ENCODE measurements around the gene CUL2.
"Not testable (repeated sequence)": the region's sequence is repeated elsewhere in the genome, so short reads cannot be mapped to it uniquely, and the experiment has no call there.

Gene CUL2

DNA sequence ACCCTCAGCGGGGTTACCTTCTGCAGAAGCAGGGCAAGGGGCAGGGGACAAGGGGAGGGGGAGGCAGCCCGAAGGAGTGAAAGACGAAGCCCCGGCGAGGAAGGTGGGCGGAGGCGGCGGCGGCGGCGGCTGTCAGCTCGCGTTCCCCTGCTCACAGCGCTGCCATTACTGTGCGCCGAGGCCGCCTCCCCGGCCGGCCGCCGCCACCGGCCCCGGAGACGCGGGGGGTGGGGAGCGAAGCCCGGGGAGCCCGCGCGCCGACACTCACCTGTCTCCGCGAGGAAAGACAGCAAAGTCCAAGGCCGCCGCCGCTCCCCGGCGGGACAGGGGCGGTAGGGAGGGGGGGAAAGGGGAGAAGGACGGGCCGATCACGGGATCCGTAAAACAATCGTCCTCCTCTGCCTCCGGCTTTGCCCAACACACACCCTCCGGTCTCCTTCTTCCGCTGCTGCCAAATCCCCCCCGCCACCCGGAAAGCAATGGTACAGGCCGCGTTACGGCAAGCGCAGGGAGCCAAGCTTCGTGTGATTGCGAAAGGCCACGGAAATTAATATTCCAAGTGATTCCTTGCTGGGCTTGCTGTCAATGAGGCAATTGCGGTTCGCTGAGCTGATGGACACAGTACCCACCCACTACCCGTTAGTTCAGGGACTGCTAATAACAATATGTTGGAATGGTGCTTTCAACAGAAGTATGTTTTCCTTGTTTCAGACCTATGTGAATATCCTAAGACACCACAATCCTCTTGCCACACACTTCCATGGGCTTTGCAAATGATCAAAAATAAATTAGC lies at the start of gene CUL2:
Gene CUL2 (minus strand): TSS at position 180 of the 793 bp plus-strand sequence. CDS start 19,024 bp downstream, outside the sequence.
- peak; percentile 93 to 96 (median 95) for DNase-seq

DNA sequence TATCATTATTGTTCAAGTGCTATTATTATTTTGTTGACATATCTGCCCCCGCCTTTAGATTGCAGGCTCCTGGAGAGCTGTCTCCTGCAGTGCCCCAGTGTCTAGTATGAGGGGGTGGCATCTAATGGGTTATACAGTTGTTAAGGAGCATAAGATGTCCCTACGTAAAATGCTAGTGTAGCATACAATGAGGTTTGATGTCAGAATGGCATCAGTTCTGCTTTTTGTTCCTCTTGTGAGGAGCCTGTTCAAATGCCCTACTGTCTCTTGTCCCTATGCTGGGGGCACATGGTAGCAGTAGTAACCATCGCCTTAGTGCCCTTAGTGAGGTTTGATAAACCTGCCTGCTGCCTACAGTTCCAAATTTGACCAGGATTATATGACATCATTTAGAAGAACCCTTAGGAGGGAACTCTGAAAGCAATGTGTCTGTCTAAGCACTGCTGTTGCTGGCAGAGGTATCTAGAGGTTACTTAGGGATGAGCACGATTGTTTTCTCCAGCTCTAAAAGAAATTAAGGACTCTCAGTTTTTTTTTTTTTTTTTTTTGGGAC lies 46.2 kb upstream of the CUL2 start:
- peak; percentile 16 to 33 (median 22) for DNase-seq

DNA sequence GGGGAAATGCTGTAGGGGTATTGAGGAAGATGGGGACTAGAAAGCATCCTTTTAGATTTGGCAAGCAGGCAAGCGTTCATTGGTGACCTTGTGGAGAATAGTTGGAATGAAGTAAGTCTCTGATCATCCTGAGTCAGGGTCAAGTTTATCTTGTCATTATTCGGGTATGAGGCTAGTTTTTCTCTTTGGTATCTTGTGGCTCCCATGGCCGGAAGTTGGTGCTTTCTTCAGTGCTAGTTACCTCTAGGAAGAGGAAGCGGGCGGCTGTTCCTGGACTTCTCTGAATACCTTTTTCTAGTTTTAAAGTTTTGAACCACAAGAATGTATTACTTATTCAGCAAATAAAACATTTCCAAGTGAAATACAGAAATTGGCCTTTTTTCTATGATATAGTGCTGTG lies 45.7 kb upstream of the CUL2 start:
- no peak for DNase-seq

DNA sequence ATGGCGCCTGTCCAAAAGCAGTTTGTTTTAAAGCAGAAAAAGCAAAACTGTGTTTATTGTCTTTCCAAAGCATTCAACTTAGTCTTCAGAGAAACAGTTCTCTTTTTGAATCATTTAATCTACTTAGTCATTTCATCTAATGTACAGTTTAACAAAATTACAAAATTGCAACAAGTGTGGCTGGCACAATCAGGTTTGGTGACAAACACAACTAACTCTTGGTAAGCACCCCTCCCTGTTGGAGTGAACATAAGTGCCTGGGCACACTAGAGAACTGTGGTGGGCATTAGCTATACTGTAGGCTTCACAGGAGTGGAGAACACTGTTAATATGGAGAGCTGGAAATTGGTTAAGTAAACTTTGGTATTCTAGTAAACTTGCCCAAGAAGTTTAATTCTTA lies 43.4 kb upstream of the CUL2 start:
- no peak for DNase-seq

DNA sequence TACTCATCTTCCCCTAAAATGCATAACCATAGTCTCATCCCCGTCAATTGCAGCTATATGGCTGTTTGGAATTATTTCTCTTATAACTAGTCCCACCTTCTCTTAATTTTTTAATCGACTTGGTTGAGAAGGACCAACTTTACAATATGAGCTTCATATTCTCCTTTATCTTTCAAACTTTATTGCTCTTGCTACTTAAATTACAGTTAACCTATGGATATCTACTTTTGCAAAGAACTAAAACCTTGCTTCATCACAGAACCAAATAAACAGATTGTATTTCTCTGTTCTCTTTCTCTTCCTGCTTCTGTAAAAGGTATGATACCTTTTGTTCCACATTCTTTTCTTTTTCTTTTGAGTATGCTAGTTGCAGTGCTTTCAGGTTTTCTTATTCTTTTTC lies 42.6 kb upstream of the CUL2 start:
- DNase-seq = no peak

DNA sequence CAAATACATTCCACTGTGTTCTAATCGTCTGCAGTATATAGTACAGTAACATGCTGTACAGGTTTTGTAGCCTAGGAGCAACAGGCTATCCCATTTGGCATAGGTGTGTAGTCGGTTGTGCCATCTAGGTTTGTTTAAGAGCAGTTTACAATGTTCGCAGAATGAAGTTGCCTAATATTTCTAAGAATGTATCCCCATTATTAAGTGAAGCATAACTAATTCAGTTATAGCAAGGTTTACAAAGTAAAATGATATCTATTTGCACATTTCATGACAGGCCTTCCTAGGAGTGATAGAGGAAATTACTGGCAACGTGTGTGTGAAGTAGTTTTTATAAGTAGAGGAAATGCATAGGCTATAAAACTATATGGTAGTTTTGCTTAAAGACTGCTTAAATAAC lies 40.5 kb upstream of the CUL2 start:
- DNase-seq = no peak

DNA sequence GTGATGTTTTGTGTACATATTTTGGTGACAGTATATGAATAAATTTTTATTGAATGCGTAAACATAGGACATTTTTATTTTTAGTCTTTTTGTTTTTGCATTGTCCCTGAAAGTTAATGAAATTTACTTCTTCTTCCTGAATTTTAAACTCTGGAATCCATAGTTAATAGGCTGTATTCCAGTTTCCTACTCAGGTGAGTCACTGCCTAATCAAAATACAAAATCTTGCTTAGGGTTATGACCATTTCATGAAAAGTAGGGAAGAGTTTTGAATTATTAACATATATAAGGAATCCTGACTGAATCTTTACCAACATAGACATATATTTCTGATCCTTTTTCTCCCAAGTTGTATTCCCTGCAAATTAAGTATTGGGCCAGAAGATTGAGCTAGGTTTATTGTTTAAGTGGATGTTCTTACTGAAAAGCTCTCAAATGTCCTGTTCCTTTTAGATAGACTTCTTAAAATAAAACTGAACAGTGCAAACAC lies 39.1 kb upstream of the CUL2 start:
- DNase-seq = no peak

DNA sequence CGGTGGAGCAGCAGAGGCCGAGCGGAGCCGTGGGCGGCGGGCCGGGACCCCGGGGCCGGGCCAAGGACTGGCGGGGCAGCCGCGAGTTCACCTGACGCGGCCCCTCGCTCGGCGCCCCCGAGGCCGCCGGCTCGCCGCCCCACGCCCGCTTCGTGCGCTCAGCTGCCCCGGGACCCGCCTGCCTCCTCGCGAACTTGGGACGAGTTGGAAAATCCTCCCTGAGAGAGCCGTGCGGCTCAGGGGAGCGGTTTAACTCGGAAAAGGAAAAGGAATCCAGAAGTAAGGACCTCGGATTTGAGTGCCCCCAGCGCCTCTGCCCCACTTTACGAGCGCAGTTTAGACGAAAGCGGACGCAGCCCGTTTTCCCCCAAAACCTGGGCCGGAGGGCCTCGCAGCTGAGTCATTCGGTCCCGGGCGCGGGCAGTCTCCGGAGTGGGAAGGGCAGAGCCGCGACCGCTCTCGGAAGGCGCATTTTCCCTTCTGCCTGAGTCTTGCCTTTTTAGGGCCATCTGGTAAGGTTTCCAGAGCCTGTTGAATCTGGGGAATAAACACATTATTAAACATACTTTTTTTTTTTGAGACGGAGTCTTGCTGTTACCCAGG lies 37.2 kb upstream of the CUL2 start:
- DNase-seq = peak; percentile 78 to 87 (median 84)

DNA sequence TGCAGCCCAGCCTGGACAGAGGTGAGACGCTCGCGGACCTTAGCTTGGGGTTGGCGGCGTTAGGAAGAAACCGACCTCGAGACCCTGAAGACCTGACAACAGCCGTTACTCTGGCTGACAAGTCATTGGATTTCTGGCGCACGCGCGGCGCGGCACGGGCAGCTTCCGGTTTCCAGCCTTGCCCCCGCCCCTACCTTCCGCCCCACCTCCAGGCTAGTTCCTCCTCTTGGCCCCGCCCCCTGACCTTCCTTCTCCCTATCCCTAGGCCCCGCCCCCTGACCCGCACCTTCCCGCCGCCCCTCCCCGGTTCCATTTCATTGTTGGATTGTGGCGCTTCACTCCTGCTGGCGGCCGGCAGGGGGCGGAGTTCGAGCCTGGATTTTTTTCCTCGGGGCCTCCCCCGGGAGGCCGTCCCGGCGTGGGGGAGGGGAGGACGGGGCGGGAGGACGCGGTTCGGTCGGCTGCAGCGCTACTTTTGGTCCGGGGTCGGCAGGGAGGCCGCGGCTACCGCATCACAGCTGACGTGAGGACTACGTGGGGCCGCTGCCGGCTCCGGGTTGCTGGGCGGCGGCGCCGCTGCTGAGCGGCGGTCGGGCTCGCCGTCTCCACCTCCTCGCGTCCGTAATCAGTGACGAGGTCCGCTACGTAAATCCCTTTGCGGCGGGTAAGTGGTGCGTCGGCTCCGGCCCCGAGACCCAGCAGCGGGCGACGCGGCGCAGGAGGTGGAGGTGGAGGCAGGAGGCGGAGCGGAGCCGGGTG lies 36.6 kb upstream of the CUL2 start, which contains the start of gene CREM:
Gene CREM (plus strand): TSS at position 317 of the 759 bp plus-strand sequence. CDS start 10,990 bp downstream, outside the sequence.
- peak; percentile 97 to 100 (median 99) for DNase-seq

DNA sequence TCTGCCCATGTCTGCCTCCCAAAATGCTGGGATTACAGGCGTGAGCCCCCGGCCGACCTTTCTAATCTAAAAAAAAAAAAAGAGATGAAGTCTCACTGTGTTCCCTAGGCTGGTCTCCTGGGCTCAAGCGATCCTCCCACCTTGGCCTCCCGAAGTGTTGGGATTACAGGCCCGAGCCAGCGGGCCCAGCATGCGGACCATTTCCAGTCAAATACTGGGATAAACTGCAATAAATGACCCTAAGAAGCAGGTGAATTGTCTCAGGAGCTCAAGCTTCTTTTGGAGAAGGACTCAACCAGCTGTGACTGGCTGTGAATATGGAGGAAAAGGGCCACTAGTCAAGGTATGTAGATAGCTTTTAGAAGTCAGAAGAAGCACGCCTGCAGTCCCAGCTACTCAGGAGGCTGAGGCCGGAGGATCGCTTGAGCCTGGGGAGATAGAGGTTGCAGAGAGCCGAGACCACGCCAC lies 36.0 kb upstream of the CUL2 start:
- DNase-seq = no peak

DNA sequence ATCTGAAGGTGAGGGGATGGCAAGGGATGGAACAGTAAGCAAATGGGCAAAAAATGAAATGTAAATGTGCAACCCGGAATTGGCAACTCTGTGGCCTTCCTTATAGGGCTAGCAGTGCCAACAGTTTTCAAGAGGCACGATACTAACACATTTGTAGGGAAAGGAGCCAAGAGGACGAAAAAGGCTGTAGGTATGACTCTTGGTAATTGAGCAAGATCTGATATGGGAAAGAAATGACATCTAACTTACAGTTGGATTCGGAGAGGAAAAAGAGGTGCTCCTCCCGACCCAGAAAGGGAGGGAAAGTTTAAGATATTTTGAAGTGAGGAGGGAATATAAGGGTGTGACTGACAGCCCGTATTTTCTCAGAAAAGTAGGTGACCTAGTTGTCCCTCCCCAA lies 34.4 kb upstream of the CUL2 start:
- no peak for DNase-seq

DNA sequence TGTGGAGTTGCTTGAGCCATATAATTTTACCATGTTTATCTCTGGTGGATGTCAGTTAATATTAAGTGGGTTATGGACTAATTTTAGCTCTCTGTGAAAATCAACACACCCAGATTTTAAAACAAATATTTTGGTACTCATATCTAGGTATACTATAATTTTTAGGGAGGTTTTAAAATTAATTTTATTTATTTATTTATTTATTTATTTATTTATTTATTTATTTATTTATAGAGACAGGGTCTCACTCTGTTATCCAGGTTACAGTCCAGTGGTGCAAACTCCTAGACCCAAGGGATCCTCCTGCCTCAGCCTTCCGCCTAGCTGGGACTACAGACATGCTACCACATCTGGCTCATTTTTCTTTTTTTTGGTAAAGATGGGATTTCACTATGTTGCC lies 29.2 kb upstream of the CUL2 start:
- no peak for DNase-seq

DNA sequence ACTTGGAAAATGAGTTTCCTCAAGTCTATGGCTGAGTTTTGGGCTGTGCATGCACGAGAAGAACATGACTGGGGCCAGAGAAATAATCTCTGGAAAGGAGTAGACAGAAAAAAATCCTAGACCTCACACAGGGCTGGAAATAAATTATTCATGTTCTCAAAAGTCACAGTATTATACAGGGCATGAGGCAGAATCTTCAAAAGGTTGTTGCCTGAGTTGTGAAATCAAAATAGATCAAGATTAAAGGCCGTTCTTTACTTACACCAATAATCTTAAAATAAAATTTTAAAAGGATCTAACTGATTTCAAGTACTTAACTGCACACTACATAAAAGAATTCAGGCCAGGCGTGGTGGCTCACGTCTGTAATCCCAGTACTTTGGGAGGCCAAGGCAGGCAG lies 22.4 kb upstream of the CUL2 start:
- DNase-seq = no peak

DNA sequence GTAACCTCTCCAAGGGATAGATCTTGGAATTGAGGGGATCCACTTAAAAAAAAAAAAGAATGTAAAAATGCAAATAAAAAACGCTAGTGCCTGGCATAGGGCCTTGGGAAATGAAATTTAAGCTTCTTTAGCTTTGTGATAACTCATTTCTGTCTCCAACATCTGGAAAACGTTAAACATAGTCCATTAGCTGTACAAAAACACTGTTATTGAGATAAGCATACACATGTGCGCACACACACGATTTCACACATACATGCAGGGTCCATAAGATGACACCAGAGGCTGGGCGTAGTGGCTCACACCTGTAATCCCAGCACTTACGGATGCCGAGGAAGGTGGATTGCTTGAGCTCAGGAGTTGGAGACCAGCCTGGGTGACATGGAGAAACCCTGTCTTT lies 13.7 kb upstream of the CUL2 start:
- no peak for DNase-seq

DNA sequence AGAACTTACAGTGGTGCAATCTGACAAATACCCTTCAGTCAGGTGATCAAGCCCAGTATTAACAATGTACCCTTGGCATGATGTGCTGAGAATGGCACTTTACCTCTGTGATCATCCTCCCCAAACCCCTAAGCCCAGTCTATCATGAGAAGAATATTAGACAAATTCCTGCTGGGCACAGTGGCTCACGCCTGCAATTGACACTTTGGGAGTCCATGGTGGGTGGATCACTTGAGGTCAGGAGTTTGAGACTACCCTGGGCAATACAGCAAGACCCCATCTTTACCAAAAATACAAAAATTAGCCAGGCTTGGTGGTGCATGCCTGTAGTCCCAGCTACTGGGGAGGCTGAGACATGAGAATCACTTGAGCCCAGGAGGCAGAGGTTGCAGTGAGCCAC lies 7.4 kb upstream of the CUL2 start:
- DNase-seq = no peak

DNA sequence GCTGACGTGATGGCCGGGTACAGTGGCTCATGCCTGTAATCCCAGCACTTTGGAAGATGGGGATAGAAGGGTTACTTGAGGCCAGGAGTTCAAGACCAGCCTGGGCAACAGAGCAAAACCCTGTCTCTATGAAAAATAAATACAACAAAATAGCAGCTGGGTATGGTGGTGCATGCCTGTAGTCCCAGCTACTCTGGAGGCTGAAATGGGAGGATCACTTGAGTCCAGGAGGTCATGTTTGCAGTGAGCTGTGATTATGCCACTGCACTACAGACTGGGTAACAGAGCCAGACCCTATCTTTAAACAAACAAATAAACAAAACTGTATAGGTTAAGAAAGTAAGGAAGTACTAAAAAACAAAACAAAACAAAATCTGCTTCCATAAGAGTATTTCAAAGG lies 6.2 kb upstream of the CUL2 start:
- DNase-seq = no peak

DNA sequence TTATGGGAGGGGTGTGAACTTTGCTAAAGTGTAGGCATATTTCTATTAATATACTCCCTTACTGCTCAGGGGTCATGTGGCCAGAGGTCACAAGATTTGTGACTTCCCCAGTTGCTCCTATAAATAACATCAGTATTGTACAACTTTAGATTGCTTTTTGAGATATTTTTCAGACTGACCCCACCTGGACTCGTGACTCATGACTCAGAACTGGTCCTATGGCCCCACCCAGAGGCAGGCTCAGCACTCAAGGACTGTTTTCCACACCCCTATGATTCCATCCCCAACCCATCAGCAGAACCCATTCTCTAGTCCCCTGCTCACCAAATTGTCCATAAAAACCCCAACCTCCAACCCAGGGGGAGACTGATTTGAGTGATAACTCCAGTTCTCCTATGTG lies 2.7 kb upstream of the CUL2 start:
- peak; percentile 31 to 64 (median 51) for DNase-seq

DNA sequence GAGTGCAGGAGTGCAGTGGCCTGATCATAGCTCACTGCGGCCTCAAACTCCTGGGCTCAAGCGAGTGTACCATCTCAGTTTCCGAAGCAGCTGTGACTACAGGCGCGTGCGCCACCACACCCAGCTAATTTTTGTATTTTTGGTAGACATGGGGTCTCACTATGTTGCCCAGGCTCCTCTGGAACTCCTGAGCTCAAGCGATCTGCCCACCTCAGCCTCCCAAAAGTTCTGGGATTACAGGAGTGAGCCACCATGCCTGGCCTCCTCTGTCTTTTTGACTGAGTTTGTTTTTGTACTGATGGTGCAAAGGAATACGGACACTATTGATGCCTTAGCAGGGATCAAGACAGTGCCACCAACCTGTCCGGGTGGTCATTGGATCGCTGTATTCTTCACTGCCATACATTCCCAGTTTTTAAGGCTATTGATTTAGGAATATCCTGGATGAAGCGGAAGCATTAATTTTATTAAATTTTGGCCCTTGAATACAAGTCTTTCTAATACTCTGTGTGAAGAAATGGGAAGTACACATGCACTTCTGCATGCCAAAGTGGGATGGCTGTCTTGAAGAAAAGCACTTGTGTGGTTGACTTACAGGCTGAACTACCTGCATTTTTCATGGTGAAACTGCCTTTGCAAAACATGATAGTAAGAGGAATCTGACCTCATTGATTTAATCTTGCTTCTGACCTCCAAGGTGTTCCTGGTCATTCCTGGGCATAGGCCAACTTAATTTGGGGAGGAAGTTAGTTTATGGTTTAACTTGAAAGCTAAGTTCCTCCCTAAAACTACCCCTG lies 2.1 kb upstream of the CUL2 start:
- peak in 2 of 3 donors; percentile 12 to 20 for DNase-seq

DNA sequence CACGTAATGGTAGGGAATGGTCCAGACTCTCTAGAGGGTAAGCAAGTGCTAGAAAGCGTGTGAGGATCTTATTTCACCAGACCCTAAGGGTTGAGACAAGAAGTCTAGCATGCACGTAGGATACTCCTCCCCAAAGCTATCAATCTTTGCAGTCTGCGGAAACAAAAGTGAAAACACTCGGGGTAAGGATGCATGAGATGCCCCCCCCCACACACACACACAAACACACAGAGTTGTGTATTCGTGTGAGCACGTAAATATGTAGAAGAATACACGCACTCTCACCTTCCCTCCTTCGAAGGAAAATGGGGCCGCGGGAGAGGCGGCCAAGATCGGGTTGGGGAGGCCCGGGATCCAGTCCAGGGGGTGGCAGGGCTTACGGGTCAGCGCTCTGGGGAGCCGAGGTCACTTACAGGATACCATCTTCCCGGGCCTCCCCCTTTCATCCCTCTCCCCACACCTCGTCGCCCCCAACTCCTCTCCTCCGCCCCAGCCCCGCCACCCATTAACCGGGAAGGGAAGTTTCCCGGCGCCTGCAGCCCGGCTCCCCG lies 455 bp downstream of the CUL2 start:
- DNase-seq = peak in 2 of 3 donors; percentile 35

DNA sequence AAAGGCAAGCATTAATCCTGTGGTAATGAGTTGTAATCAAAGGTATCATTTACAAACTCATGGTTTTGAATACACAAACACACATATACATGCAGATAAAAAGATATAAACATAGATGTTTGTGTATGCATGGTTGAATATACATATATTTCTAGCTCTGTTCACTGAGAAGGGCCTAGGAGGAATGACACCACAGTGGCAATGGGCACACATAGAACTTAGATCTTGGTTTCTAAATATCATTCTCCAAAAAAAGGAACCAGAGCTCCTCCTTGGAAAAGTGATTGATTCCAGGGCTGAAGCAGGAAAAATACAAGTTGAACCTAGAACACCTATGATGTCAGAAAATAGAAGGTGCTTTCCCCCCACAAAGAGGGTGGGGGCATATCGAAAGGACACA lies 6.9 kb downstream of the CUL2 start:
- DNase-seq = no peak

DNA sequence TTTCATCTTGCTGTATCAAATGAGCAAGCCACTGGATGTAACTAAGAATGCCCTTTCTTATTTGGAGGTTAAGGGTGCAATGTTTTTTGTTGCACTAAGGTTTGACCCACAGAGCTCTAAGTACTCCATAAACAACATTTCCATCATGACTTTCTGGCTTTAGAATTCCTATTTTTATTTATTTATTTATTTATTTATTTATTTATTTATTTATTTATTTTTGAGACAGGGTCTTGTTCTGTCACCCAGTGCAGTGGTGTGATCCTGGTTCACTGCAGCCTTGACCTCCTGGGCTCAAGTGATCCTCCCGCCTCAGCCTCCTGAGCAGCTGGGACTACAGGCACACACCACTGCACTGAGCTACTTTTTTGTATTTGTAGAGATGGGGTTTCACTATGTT lies 9.9 kb downstream of the CUL2 start:
- not testable (repeated sequence) for DNase-seq

DNA sequence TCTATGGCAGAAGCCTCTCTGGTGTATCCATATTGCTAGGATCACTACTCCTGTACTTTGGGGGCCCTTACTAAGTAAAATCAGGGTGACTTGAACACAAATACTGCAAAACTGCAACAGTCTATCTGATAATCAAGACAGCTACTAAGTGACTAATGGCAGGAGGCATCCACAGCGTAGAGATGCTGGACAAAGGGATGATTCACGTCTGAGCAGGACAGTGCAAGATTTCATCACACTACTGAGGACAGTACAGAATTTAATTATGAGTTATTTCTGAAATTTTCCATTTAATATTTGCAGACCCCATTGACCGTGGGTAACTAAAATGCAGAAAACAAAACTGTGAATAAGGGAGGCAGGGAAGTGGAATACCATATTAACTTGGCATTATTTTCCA lies 10.4 kb downstream of the CUL2 start:
- DNase-seq = peak; percentile 15 to 27 (median 22)
